Stimulated activated CD4-positive, alpha-beta T cell treated with anti-CD3 and anti-CD28 coated beads, Interleukin-2, amount 100 ng/mL, for 4 hours (primary cell): Measurements from ENCODE around the gene OR10Z1.

ENCODE experiments used
- DNase-seq: peaks from one replicate; pipeline ENCODE4 v3.0.0-alpha.2; 2020; ENCODE audit warnings: low read depth

Gene OR10Z1, protein sequence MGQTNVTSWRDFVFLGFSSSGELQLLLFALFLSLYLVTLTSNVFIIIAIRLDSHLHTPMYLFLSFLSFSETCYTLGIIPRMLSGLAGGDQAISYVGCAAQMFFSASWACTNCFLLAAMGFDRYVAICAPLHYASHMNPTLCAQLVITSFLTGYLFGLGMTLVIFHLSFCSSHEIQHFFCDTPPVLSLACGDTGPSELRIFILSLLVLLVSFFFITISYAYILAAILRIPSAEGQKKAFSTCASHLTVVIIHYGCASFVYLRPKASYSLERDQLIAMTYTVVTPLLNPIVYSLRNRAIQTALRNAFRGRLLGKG

DNA sequence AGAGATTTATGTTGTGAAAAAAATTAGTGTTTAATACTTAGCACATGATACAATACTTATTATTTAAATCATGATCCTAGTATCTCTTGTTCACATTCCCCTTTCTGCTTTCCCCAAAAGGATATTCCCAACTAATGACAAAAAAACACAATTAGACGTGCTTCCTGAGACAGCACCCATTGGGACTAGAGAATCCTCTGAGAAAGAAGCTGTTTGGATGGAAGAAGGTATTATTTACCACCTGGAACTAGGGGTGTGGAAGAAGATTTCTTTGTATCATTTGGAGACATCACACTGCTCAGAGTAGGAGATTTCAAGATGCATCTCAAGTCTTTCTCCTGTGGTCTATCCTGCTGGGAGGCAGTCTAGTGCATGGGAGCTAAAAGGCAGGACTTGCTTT, at the start of gene OR10Z1:
OR10Z1 (plus strand) TSS at position 301 of the 400 bp plus-strand sequence. CDS start 1,171 bp downstream, outside the sequence.
- DNase-seq: no peak

DNA sequence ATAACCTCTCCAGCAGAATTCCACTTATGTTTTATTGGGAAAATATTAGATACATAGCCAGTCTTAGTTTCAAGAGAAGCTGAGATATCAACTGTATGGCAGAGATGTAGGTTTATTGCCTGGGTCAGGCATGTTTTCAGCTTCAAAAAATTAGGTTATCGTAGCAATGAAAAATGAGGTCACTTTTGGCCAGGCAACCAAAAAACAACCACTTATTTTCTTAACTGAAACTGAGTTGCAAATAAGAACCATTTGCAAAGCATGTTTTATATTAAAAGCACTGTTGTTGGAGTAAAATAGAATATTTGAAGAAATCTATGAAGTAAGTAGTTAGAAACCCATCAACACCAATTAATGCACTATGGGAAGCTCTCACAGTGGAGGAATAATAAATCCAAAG, 45.4 kb upstream of the OR10Z1 start:
- no peak for DNase-seq

DNA sequence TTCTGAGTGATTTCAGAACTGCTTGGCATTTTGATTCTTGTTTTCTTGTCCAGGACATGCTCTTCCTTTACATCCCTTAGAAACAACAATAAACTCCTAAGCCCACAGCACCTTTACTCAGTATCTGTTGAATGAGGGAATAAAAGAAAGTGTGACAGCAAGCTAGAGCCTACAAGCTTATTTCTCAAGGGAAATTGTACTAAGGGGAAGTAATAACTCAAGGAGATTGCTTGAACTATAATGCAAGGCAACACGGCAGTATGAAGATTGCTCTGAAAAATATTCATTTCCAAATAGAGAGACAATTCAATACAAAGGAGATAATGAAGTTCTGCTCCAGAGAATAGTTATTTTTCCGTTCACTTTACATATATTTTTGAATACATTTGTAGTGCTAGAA, 41.2 kb upstream of the OR10Z1 start:
- no peak for DNase-seq

DNA sequence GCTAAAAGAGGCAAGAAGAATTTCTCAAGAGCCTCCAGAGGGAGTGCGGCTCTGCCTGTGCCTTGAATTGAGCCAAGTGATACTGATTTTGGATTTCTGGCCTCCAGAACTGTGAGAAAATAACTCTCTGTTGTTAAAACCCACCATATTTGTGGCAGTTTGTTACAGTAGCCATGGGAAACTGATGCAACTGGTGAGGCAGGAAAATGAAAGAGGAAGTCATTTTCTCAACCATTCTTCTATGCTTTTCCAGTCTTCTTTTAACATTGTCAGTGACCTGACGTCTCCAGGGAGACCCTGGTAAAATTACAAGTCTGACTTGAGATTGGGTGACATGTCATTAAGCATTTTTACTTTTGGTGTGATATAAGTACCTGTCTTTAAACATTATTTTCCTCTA, 40.5 kb upstream of the OR10Z1 start:
- DNase-seq: no peak

DNA sequence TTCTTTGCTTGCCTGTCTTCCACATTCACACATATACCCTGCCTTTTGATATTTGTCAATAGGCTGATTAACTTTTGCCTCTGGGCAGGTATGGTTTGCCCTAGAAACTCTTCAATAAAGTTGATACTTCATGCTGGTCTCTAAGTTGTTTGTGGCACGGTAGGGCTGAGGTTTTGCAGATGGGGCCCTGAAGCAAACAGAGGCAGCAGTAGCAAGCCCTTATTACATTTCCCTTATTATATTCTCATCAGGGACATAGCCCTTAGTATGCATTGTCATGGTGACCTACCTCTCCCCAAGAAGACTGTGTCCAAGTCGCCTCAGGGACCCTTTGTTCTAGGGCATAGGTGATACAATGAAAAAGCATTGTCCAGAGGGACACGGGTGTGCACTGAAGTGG, 34.6 kb upstream of the OR10Z1 start, which contains the start of gene OR6P1:
OR6P1 (minus strand) TSS at position 101 of the 400 bp plus-strand sequence. CDS start 6,976 bp downstream, outside the sequence.
- DNase-seq: no peak

DNA sequence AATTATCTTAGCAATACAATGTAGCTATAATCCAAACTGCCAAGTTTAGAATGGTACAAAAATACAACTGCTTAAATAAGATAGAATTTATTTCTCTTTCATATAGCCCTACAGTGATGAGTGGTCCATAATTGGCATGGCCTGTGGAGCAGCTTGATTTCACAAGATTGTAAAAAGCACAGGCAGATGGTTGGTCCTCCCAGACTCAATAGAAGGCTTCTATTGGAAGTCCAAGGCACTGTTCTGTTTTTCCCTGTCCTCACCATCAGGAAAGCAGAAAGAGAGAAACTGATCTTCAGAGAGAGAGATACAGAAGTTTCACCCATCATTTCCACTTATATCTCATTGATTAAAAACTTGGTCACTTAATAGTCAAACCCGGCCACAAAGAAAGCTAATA, 32.8 kb upstream of the OR10Z1 start:
- DNase-seq: no peak

DNA sequence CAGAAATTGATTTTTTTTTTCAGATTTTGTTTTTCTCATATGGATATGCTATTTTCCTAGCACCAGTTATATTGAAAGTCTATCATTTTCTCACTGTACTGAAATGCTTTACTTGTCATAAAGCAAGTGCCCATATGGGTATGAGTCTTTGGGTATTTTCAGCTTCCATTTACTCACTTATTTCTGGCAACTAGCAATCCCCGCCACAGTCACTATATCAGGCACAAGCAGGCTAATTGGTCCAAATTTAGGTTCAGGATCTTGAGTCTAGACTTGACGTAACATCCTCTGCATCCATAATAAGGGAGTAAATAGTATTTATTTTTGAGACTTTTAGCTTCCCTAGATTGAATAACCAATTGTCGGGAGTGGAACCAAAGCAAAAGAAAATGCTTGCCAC, 27.5 kb upstream of the OR10Z1 start:
- no peak for DNase-seq

DNA sequence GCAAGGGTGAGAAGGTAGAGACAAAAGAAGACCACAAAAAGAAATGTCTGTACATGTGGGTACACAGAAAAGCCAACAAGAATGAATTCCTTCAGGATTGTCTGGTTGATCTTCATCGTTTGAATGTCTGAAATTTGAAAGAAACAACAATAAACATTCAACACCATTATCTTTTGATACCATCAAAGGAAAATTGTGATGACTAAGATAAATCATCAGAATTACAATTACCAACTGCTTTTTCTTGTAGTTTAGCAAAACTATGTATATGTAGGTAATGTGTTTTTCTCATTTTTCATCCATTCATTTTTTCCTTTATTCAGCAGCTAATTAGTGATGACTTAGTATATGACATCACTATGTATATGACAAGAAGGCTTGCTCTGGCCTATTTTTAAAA, 25.3 kb upstream of the OR10Z1 start, which contains the start of gene OR10X1:
OR10X1 (minus strand) TSS at position 167 of the 400 bp plus-strand sequence; CDS start at position 167, 0 bp downstream.
- no peak for DNase-seq

DNA sequence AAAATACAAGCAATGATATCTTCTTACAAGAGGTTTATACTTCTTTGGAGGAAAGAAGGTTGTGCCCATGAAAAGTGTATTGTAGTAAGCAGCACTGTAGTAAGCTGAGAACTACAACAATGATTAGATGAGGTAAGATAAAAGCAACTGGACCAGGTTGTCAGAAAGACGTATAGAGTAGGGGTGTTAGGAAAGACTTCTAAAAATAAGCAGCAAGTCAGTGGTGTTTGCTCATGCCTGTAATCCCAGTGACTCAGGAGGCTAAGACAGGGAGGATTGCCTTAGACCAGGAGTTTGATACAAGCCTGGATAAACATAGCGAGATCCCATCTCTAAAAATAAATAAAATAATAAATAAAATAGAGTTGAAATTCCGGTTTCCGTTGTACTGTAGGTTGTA, 21.1 kb upstream of the OR10Z1 start:
- DNase-seq: no peak

DNA sequence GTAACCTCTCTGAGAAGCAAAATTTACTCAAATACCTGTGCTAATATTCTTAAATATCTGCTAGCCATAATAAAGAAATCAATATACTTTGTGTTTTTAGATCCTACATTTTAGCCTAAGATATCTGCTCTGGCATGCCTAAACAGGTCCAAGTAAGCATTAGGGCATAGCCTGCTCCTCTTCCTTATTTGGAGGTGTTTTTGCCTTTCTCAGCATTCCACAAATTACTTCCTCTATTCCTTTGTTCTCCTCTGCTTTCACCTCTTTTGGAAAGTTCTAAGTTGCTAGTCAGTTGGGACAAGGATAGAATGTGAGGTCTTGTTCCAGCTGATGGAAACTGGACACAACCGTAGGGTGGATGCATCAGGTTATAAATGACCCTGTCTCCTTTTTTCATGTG, 18.1 kb upstream of the OR10Z1 start:
- DNase-seq: no peak

DNA sequence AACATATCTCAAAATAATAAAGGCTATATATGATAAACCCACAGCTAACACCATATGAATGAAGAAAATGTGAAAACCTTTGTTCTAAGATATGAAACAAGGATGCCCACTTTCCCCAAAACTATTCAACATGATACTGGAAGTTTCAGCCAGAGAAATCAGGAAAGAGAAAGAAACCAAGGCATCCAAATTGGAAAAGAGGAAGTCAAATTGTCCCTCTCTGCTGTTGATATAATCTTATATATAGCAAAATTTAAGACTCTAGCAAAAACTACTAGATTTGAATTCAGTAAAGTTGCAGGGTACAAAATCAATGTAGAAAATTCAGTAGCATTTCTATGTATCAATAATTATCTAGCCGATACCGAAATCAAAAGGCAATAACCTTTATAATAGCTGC, 4.3 kb upstream of the OR10Z1 start:
- no peak for DNase-seq

DNA sequence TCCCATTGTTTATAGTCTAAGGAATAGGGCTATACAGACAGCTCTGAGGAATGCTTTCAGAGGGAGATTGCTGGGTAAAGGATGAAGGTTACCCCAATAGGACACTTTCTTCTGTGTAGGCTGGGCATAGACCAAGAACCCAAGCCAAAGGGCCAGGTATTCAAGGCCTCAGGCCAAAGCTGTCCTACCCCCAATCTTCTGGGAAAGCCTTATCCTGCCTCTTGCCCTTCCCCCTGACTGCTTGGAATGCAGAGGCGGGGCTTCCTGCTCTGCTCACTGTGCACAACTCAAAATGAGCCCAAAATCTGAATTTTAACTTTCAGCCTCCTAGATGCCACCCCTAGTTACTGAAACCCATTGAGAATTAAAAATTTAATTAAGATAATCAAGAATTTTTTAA, 2.2 kb downstream of the OR10Z1 start:
- DNase-seq: no peak

DNA sequence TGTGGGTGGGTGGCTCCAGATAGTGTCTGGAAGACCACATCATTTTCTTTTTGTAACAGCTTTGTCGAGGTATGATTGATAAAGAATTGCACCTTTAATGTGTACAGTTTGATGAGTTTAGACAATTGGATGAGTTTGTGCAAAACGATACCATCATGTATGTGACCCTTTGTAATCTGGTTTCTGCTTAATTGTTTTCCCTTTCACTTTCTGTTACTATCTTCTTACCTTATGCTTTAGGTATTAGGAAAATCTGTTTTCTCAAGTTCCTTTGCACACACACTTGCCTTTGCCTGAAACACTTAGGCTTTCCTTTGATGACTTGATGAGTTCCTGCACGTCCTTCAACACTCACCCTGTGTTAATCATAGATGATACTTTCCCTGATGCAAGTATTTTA, 6.8 kb downstream of the OR10Z1 start:
- DNase-seq: no peak

DNA sequence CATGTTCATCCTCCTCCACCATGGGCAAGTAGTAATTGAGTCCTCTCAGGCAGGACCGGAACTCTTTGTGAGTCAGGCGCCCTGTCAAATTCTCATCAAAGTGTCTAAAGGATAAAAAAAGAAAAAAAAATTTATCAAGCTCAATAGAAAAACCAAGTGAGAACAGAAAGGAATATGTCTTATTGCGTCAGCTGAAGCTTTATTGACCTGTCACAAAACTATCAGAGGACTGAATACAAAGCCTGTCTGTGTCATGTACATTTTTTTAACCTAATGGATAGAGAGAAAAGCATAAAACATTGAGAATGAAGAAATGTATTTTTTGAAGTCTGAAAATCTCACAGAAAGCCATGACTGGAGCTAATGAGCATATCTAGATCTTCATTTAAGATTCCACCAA, 8.7 kb downstream of the OR10Z1 start:
- no peak for DNase-seq

DNA sequence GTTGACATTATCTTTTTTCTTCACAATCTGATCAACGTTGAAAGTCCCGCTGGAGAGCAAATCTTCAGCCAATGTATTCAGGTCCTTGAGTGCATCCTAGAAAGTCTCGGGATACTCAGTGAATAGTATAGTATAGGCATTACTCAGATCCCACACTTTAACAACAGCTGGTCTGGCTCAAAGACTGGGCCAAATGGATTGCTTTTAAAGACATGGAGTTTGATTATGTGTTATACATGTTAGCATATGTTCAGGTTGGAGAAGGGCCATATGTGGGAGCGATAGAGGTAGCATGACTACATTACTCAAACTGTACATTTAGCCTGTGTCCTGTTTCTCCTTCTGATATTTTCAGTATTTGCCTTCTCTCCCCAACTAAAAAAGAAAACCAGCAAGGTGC, 33.1 kb downstream of the OR10Z1 start:
- no peak for DNase-seq

DNA sequence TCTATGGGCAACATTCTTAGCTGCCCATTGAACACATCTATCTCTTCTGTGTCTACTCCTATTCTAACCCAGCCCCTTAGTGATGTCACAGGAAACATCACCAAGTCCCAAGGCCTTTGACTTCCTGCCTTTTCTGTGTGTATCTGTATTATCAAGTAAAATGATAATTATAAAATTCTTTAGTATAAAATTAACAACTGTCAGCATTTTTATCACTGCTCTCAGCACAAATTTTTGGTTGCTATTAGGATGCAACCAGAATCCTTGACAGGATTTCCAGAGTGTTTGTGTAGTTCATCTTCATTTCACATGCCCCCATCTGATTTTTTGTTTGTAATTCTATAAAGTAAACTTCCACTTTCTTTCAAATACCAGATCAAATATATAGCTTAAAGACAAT, 33.8 kb downstream of the OR10Z1 start:
- DNase-seq: no peak

DNA sequence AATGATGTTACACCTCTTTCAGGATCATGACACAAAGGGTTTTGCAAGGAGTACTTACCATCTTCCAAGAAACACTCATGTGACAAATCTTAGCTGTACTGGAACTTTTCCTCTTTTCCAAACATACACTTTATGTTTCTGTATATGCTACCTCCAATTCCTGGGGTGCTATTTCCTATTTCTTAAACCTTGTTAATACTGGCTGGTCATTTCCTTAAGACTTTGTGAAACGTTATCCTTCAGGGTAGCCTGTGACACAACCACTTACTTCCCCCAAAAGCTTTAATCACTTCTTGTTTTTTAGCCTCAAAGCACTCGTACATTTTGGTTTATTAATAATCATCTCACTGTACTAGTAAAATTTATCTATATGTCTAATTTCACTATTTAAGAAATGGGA, 39.4 kb downstream of the OR10Z1 start:
- no peak for DNase-seq

DNA sequence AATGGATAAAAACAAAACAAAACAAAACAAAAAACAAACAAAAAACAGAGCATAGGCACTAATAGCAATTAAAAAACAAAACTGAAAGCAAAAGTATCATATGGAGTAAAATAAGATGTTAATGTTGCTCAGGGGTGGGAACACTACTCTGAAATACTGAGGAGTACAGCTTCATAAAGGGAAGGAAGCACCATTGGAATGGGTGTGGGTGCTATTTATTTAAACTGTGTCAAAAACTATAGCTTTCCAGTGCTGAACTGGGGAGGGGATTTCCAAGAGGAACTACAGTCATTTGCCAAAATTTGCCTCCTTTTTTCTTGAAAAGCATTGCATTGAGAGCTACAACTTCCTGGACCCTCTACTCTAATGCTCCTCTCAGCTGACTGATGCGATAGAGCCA, 41.4 kb downstream of the OR10Z1 start:
- DNase-seq: no peak

DNA sequence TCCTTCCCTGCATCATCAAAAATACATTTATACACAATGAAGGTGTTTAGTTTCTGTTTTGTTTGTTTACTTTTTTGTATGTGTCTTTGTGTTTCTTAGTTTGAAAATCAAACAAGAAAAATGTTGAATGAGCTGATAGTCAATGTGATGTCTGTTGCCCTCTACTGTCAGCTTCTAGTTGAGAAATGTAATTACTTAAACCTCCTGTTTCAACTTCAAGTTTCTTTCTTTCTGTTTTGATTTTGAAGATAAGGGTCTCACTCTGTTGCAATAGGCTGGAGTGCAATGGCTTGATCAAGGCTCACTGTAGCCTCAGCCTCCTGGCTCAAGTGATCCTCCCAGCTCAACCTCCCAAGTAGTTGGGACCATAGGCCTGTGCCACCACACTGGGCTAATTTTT, 44.0 kb downstream of the OR10Z1 start:
- no peak for DNase-seq

DNA sequence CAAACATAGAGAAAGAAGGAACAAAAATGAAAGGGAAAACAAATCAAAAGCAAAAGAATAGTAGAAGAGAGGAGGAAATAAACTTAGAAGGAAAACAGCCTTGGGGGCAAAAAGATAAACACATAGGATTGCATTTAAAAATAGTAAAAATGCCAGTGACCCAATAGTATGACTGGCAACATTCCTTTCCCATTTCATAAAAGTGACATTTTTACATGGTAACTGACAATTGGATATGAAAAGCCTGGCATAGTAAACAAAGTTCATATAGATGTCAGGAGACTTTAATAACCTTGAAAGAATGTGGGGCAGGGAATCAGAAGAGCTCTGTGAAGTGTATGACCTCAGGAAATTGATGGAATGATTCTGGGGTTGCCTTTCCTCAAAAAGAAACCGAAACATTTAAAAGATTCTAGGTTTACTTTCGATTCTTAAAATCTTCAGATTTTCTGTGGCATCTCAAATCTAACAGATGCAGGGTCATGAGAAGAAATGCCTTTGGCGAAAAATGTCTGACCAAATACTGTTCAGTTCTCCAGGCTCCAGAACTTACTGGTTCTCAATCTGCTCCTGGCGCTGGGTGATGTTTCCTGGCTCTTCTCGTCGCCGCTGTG, 47.8 kb downstream of the OR10Z1 start:
- DNase-seq: no peak

DNA sequence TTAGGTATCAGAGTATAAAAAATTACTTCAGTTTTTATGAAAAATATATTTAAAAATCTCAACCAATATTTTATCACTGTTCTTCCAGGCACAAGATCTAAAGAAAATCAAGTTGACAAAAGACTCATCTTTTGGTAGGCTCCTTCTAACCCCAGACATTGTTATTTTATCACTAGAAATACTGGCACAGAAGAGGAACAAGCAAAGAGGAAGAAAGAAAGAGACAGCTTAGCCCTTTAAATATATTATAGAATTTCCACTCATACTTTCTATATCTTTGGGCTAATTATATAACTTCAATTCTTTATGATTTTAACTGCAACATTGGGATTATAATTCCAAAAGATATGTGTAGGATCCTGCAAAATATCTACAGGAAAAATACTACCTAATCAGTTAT, 49.0 kb downstream of the OR10Z1 start:
- DNase-seq: no peak

DNA sequence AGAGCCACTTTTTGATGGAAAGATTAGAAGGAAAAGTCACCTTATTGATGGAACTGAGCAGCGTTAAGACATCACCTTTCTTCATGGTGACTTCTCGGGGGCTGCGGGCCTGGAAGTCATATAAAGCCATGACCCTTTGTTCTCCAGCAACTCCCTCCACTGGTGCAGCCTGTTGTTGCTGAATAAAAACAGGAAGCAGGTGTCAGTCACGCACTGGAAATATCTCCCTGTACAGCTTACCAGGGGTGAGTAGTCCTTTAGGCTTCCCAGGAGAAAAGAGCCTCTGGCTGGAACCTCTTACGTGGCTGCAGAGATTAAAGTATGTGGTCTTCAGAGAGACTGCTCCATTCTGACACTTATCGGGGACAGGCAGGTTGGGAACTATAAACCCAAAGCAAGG, 49.5 kb downstream of the OR10Z1 start:
- no peak for DNase-seq
